Measurements from ENCODE around the gene UMPS. TPM values are rescaled to one million over a fixed set of nuclear protein-coding genes. Genes with fewer than 3 reads are reported as not detected.

The UMPS gene
- total and polyA plus RNA-seq, 12 donors: 3.1 to 14.4 (median 7.2) TPM

- H3K36me3 ChIP-seq: peaks cover 0 to 76% (median 48%) of the 10 kb centered on the region in 9 donors
- DNase-seq (no peak), ATAC-seq (no peak)
- 96% methylated on average over 6 of the region's 6 CpGs for WGBS, 2 donors
- no peaks in the 10 kb centered on the region for H3K27me3 ChIP-seq
- H3K4me1 ChIP-seq: peaks cover 11 to 40% (median 33%) of the 10 kb centered on the region in 9 donors
- no peak overlapping the region for H3K4me3 ChIP-seq
- intact Hi-C loops (cut with DNase I): loop anchor here in 3 of 10 donors (10.0 kb wide), 2 partner anchors 227 to 397 kb away; no protein-coding TSS in a partner anchor
- H3K9me3 ChIP-seq: no peaks in the 10 kb centered on the region
- no peak for TF ChIP-seq CTCF (IDR thresholded peaks at IDR 0.05)
- H3K27ac ChIP-seq: no peak overlapping the region
Measured at GRCh38 chr3:124767691-124768090, 37.4 kb downstream of the UMPS start.

- no peaks in the 10 kb centered on the region for H3K27me3 ChIP-seq
- H3K4me1 ChIP-seq: peaks cover 13 to 51% (median 44%) of the 10 kb centered on the region in 9 donors
- H3K9me3 ChIP-seq: no peaks in the 10 kb centered on the region
- WGBS, 2 donors: 60 to 71% methylated on average over 7 of the region's 7 CpGs
- H3K4me3 ChIP-seq: no peak overlapping the region
- peak in 4 of 8 donors; percentile 1 to 44 (median 22) for ATAC-seq
- peak in 6 of 9 donors; percentile 19 to 54 (median 34) for TF ChIP-seq CTCF (IDR thresholded peaks at IDR 0.05)
- no peak overlapping the region for H3K27ac ChIP-seq
- peaks cover 0 to 70% (median 46%) of the 10 kb centered on the region in 9 donors for H3K36me3 ChIP-seq
- intact Hi-C loops (cut with DNase I): loop anchor here in 3 of 10 donors (10.0 kb wide), 2 partner anchors 226 to 396 kb away; no protein-coding TSS in a partner anchor
- no peak for DNase-seq
Measured at GRCh38 chr3:124768812-124769211, 38.6 kb downstream of the UMPS start.

- intact Hi-C loops (cut with DNase I): loop anchor here in 3 of 10 donors (10.0 kb wide), 2 partner anchors 225 to 395 kb away; no protein-coding TSS in a partner anchor
- peaks cover 0 to 64% (median 42%) of the 10 kb centered on the region in 9 donors for H3K36me3 ChIP-seq
- no peak for ATAC-seq
- no peaks in the 10 kb centered on the region for H3K27me3 ChIP-seq
- no peak overlapping the region for H3K4me3 ChIP-seq
- peaks cover 15 to 58% (median 50%) of the 10 kb centered on the region in 9 donors for H3K4me1 ChIP-seq
- peak overlapping the region in 1 of 10 donors; percentile 76 for H3K27ac ChIP-seq
- 95 to 96% methylated on average over 9 of the region's 9 CpGs for WGBS, 2 donors
- no peak for TF ChIP-seq CTCF (IDR thresholded peaks at IDR 0.05)
- no peak for DNase-seq
- H3K9me3 ChIP-seq: no peaks in the 10 kb centered on the region
Measured at GRCh38 chr3:124769462-124769861, 39.2 kb downstream of the UMPS start.

GRCh38 chr3:124770336-124771082, 40.3 kb downstream of the UMPS start:
- ATAC-seq (peak; percentile 56 to 78 (median 73)), DNase-seq (peak; percentile 76 to 77)
- H3K4me3 ChIP-seq: no peak overlapping the region
- no peaks in the 10 kb centered on the region for H3K27me3 ChIP-seq
- H3K9me3 ChIP-seq: no peaks in the 10 kb centered on the region
- H3K4me1 ChIP-seq: peaks cover 17 to 68% (median 60%) of the 10 kb centered on the region in 9 donors
- peaks cover 0 to 53% (median 36%) of the 10 kb centered on the region in 9 donors for H3K36me3 ChIP-seq
- TF ChIP-seq CTCF (IDR thresholded peaks at IDR 0.05): no peak
- peak overlapping the region in 9 of 10 donors; percentile 25 to 83 (median 68) for H3K27ac ChIP-seq
- intact Hi-C loops (cut with DNase I): loop anchor here in 3 of 10 donors (5.0 to 10.0 kb wide), 4 partner anchors 42 to 274 kb away; partner anchors contain the start of gene ITGB5 (in 1 of the 3)
- WGBS, 2 donors: 59 to 60% methylated on average over 10 of the region's 10 CpGs

Measured in heart right ventricle (tissue), 16 donors.